HG03108 (cell line): ENCODE data around the gene ARHGAP4.

Experiments used
- ATAC-seq: cut with Tn5 transposase; IDR thresholded peaks from one replicate; pipeline ENCODE4 v1.9.1; 2021; ENCODE audit warnings: moderate library complexity; ENCODE audit not compliant: unreplicated experiment

The ARHGAP4 gene

DNA sequence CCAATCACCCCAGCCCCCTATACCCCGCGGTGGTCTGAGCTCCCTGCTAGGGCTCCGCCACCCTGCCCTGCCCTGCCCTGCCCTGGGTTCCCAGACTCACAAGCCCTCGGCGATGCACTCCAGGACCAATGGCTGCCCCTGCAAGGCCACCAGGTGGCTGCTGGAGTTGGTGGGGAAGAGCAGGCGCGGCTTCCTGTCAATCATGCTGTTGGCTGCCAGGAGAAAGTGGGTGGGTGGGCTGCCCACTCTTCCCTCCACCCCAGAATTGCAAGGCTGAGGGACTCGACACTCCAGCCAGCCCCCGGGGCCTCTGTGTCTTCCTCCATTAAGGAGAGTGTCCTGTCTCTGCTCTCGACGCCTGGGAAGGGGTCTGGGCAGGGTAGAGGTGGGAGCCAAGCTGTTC, 55.8 kb downstream of the ARHGAP4 start:
- ATAC-seq = no peak

- ATAC-seq = no peak
Observed at GRCh38 chrX:153869473-153870287, 56.4 kb downstream of the ARHGAP4 start.

GRCh38 chrX:153868576-153869472, 57.2 kb downstream of the ARHGAP4 start:
- ATAC-seq = no peak

GRCh38 chrX:153867671-153868070, 58.4 kb downstream of the ARHGAP4 start:
- no peak for ATAC-seq

GRCh38 chrX:153867139-153867538, 58.9 kb downstream of the ARHGAP4 start:
- no peak for ATAC-seq

GRCh38 chrX:153866302-153867019, 59.6 kb downstream of the ARHGAP4 start:
- ATAC-seq = no peak

DNA sequence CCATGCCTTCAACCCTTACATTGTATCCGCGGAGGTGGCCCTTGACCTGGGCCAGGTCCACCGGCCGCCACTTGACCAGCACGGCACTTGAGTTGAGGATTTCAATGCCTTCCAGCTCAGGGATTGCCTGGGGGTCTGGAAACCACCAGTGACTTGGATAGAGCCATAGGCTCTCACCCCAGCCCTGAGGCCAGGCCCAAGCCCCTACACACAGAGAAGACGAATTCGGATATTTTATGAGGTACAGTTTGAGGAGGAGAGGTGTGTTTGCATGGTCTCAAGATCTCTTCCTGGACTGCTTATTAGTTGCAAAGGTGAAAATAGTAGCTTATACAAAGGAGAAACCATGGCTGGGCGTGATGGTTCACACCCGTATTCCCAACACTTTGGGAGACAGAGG, 60.4 kb downstream of the ARHGAP4 start:
- no peak for ATAC-seq

- ATAC-seq = no peak
Observed at GRCh38 chrX:153865321-153865580, 60.8 kb downstream of the ARHGAP4 start.

GRCh38 chrX:153864561-153865320, 61.3 kb downstream of the ARHGAP4 start:
- ATAC-seq = no peak

- no peak for ATAC-seq
Observed at GRCh38 chrX:153864101-153864500, 62.0 kb downstream of the ARHGAP4 start.

DNA sequence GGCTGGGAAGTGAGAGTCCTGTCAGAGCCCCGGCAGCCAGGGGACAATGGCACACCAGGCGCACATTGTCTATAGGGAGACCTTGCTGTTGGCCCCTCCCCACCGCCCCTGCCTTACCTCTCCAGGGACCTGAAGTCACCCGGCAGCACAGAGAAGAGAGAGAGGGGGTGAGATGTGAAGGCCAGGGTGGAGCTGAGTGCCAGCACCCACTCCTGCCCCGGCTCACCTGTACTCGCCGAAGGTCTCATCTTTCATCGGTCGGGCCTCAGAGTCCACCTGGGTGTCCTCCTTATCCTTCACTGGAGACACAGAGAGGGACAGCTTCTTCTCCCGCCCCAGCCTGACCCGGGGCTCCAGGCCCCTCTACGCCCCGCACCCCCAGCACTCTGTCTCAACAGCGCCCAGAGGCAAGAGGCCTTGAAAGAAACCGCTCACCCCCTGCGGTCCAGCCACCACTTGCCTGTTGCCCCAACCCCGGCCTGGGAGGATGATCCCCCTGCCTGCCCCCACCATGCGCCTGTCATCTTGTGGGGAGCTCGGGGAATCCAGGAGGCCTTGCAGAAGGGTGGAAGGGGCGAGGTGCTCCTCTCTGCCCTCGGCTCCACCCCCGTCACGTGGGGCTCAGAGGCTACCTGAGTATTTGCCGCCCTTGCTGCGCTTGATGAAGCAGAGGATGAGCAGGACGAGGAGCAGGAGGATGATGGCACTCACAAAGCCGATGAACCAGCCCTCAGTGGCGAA, 62.6 kb downstream of the ARHGAP4 start:
- no peak for ATAC-seq

DNA sequence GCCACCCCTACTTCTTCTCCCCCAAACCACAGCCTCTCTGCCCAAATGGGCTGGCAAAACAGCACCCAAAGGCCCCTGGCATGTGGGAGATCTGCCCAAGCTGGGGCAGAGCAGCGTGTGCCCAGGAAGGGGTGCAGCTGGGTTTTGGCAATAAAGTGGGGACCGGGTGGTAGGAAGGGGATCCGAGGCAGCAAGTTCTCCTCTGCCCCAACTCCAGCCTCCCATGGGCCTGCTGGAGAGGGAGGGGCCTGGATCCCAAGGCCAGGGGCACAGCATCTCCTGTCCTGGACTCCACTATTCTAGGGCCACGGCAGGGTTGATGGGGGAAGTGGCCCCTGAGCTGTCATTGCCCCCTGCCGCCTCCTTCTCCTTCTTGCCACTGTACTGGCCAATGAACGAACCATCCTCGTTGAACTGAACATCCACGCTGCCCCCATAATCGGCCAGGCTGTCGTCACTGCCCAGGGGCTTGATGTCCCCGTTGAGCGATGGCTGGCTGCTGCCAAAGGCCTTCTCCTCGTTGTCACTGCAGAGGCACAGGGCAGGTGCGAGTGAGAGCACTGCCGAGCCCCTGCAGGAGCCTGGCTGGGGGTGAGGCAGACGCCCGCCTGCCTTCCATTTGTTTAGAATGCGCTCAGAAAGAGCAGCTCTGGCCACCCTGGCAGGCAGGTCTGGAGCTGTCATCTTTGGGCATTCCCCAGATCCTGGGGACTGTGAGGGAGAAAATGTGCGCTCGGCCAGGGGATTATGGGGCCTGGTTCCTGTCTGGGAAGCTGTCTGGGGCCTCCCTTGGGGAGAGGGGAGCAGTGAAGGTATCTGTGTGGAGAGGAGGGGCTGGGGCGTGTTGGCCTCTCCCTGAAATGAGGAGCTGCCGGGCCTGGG, 63.5 kb downstream of the ARHGAP4 start:
- ATAC-seq = no peak

DNA sequence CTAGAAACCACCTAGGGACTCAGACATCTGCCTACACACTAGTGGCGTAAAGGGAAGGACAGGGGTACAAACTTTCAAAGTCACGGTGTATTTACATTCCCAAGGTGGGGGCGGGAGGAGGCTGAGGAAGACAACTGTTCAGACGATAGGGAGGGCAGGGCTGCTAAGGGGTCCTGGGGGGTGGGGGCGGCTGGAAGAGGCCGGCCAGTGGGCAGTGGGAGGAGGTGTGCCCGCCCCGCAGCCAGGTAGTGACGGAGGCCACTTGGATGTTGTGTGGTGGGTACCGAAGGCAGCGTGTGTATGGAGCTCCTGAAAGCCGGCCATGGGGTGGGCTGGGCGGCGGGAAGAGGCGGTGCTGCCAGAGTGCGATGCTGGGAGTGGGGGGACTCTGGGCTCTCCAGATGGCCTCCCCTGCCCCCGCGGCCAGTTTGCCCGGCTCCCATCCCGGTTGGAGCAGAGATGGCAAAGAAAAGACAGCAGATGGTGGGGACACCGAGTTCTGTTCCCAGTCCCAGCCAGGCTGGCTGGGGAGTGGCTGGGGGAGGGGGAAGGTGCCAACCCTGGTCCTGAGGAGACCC, 64.2 kb downstream of the ARHGAP4 start:
- no peak for ATAC-seq

- no peak for ATAC-seq
Observed at GRCh38 chrX:153861151-153861550, 64.9 kb downstream of the ARHGAP4 start.
